Stomach (tissue), 9 donors: ENCODE results near the gene HRH1. TPM values are rescaled to one million over a fixed set of nuclear protein-coding genes. Genes with fewer than 3 reads are reported as not detected.

ENCODE experiments used
- DNase-seq, 2 donors: peaks; one replicate each; pipeline versions ENCODE4 v3.0.0 to v3.0.0-alpha.2; 2013 to 2019
- H3K27ac ChIP-seq, 5 donors: fragments of 200-600 bp in 4 of 5; sonication (generic) in 4 of 5; one replicate each; pipeline ENCODE4 v1.5.1; 2013 to 2019; ENCODE audit warnings: mild to moderate bottlenecking in 1 of 5, moderate library complexity in 1 of 5
- H3K27me3 ChIP-seq, 3 donors: fragments of 200-600 bp; sonication (generic); one replicate each; pipeline ENCODE4 v1.5.1; 2017 to 2019; ENCODE audit warnings: mixed run types in 1 of 3
- H3K36me3 ChIP-seq, 4 donors: fragments of 200-600 bp; sonication (generic); 1 replicate in 3 of 4; 2 replicates in 1 of 4; pipeline ENCODE4 v1.5.1; 2016 to 2019
- H3K4me1 ChIP-seq, 4 donors: fragments of 200-600 bp; sonication (generic); one replicate each; pipeline ENCODE4 v1.5.1; 2016 to 2019
- H3K4me3 ChIP-seq, 4 donors: fragments of 200-600 bp; sonication (generic) in 3 of 4; one replicate each; pipeline ENCODE4 v1.5.1; 2016 to 2019; ENCODE audit warnings: mild to moderate bottlenecking in 1 of 4
- H3K9me3 ChIP-seq, 4 donors: fragments of 200-600 bp; sonication (generic); one replicate each; pipeline ENCODE4 v1.5.1; 2016 to 2019
- CTCF ChIP-seq, 7 experiments: fragments of 450-650 bp in 4 of 7; fragments of 200-600 bp in 3 of 7; sonication (generic) in 3 of 7; IDR thresholded peaks; one replicate each; pipeline ENCODE4 v1.5.1; 2016 to 2019; ENCODE audit warnings: antibody characterized with exemption in 7 of 7, control low read depth in 2 of 7, mild to moderate bottlenecking in 1 of 7
- EP300 ChIP-seq: sonication (generic); formaldehyde crosslinking; IDR thresholded peaks from one replicate; pipeline ENCODE4 v1.6.1; 2017; ENCODE audit warnings: antibody characterized with exemption
- POLR2A ChIP-seq, 4 donors: fragments of 450-650 bp; IDR thresholded peaks; one replicate each; pipeline ENCODE4 v1.6.1; 2016; ENCODE audit warnings: antibody characterized with exemption in 4 of 4, control low read depth in 2 of 4, mild to moderate bottlenecking in 1 of 4, moderate library complexity in 1 of 4
- POLR2AphosphoS5 ChIP-seq, 3 donors: sonication (generic); formaldehyde crosslinking; IDR thresholded peaks; one replicate each; pipeline ENCODE4 v1.6.1; 2016; ENCODE audit warnings: antibody characterized with exemption in 3 of 3
- WGBS, 5 donors: extraction: QIAGEN DNeasy Blood & Tissue Kit in 3 of 5; methylation state at CpG; one replicate each; pipeline versions ENCODE4 v1.1.5 to v1.1.7; 2013 to 2018; 5-methylcytosine and 5-hydroxymethylcytosine counted together
- intact Hi-C: fragments of 100-400 bp; cut with DNase I; formaldehyde crosslinking; loops from one replicate; pipeline ENCODE4 v1.15.1; 2023; ENCODE audit warnings: low total_unique reads
- polyA plus RNA-seq, 3 donors: library from polyadenylated mRNA; stranded (reverse); fragments of 200-250 nt; gene quantifications; one replicate each; pipeline ENCODE4 v1.2.3, GENCODE V29; 2013
- total RNA-seq, 5 donors: library from RNA; depleted of rRNA; stranded (reverse); fragments of >200 nt; gene quantifications; one replicate each; pipeline versions ENCODE4 v1.1.0 to v1.2.3, GENCODE V29; 2014 to 2016
- donor health status: healthy with polysubstance abuse.
- donor health status: Bipolar disorder and iron deficiency.
- donor health status: healthy.

HRH1 gene
- total and polyA plus RNA-seq, 8 donors = under 0.01 to 5.0 (median 0.37) TPM; not detected in 1

DNA sequence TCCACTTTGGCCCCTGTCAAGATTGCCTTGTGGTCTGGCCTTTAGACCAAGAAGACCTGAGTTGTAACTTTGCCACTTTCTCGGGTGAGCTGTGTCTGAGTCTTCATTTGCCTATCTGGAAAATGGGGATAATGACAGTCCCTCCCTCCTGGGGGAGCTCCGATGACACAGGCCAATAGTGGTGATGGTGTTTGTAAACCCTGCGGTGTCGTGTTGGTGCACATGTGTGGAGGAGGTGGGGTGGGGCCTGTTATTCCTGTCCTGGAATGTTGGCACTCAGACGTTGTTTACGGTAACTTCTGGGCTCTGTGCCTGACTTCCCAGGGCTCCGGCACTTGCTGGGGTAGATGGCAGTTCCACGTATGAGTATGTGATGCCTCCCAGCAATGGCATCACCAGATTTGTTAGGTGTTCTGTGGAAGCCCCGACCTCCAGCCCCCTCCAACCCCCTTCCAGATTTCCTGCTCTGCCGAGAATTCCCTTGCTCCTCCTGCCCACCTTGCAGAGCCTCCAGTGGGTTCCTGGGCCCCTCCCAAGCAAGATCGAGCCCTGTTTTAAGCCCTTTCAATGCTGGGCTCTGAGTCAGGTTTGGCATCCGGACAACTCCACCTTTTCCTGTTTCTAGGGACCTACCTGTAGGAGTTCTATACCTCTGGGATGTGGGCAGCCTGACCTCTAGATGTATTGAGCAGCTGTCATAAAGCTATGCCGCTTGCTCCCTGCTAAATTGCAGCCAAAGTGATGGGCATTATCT, 31.4 kb downstream of the HRH1 start:
- WGBS, 5 donors = 19 to 31% (median 22%) methylated on average over 13 of the region's 13 CpGs
- peak; percentile 47 to 86 (median 73) for TF ChIP-seq POLR2AphosphoS5 (IDR thresholded peaks at IDR 0.05)
- no peak for TF ChIP-seq POLR2A (IDR thresholded peaks at IDR 0.05)
- Histone ChIP-seq H3K36me3 (no peaks in the 10 kb centered on the region), H3K9me3 (no peaks in the 10 kb centered on the region), H3K27ac (peak overlapping the region; percentile 44 to 76 (median 55)), H3K4me3 (no peak overlapping the region), H3K4me1 (peaks cover 13 to 26% (median 20%) of the 10 kb centered on the region in 4 donors), H3K27me3 (no peaks in the 10 kb centered on the region)
- DNase-seq = peak; percentile 75 to 77
- intact Hi-C loops = no loop called here

GRCh38 chr3:11186318-11186692, 32.0 kb downstream of the HRH1 start:
- intact Hi-C loops = no loop called here
- WGBS, 5 donors = 50 to 75% (median 56%) methylated on average over 1 of the region's 1 CpG
- Histone ChIP-seq H3K4me1 (peaks cover 13 to 26% (median 20%) of the 10 kb centered on the region in 4 donors), H3K9me3 (no peaks in the 10 kb centered on the region), H3K36me3 (no peaks in the 10 kb centered on the region), H3K27me3 (no peaks in the 10 kb centered on the region), H3K4me3 (no peak overlapping the region), H3K27ac (peak overlapping the region in 4 of 5 donors; percentile 48 to 76 (median 56))
- no peak for DNase-seq
- TF ChIP-seq POLR2A (IDR thresholded peaks at IDR 0.05) (no peak), POLR2AphosphoS5 (IDR thresholded peaks at IDR 0.05) (no peak), CTCF (IDR thresholded peaks at IDR 0.05) (no peak)

GRCh38 chr3:11186771-11187191, 32.5 kb downstream of the HRH1 start:
- intact Hi-C loops = no loop called here
- no peak for DNase-seq
- 43 to 62% (median 51%) methylated on average over 2 of the region's 2 CpGs for WGBS, 5 donors
- H3K4me3 ChIP-seq = no peak overlapping the region
- no peaks in the 10 kb centered on the region for H3K27me3 ChIP-seq
- H3K36me3 ChIP-seq = no peaks in the 10 kb centered on the region
- H3K4me1 ChIP-seq = peaks cover 13 to 26% (median 20%) of the 10 kb centered on the region in 4 donors
- H3K27ac ChIP-seq = peak overlapping the region in 3 of 5 donors; percentile 55 to 76 (median 56)
- TF ChIP-seq CTCF (IDR thresholded peaks at IDR 0.05) (no peak), POLR2A (IDR thresholded peaks at IDR 0.05) (no peak), EP300 (no peak), POLR2AphosphoS5 (IDR thresholded peaks at IDR 0.05) (no peak)
- H3K9me3 ChIP-seq = no peaks in the 10 kb centered on the region

GRCh38 chr3:11187681-11188080, 33.4 kb downstream of the HRH1 start:
- intact Hi-C loops = no loop called here
- H3K9me3 ChIP-seq = no peaks in the 10 kb centered on the region
- peaks cover 13 to 26% (median 20%) of the 10 kb centered on the region in 4 donors for H3K4me1 ChIP-seq
- H3K27ac ChIP-seq = no peak overlapping the region
- WGBS, 5 donors = 48 to 65% (median 56%) methylated on average over 3 of the region's 3 CpGs
- H3K4me3 ChIP-seq = no peak overlapping the region
- TF ChIP-seq CTCF (IDR thresholded peaks at IDR 0.05) (no peak), POLR2AphosphoS5 (IDR thresholded peaks at IDR 0.05) (no peak), POLR2A (IDR thresholded peaks at IDR 0.05) (no peak), EP300 (no peak)
- DNase-seq = no peak
- no peaks in the 10 kb centered on the region for H3K27me3 ChIP-seq
- H3K36me3 ChIP-seq = no peaks in the 10 kb centered on the region

DNA sequence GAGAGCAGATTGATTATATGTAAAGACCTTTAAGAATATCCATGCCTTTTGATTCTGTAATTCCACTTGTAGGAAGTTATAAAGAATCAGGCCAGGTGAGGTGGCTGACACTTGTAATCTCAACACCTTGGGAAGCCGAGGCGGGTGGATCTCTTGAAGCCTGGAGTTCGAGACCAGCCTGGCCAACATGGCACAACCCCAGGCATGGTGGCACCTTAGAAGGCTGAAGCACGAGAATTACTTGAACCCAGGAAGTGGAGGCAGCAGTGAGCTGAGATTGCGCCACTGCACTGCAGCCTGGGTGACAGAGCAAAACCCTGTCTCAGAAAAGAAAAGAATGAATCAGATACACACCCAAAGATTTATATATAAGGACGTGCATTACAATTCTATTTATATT, 33.9 kb downstream of the HRH1 start:
- no peak overlapping the region for H3K4me3 ChIP-seq
- H3K36me3 ChIP-seq = no peaks in the 10 kb centered on the region
- no peak overlapping the region for H3K27ac ChIP-seq
- no peak for DNase-seq
- peaks cover 13 to 26% (median 20%) of the 10 kb centered on the region in 4 donors for H3K4me1 ChIP-seq
- WGBS, 5 donors = 64 to 82% (median 68%) methylated on average over 6 of the region's 6 CpGs
- H3K27me3 ChIP-seq = no peaks in the 10 kb centered on the region
- intact Hi-C loops = no loop called here
- TF ChIP-seq CTCF (IDR thresholded peaks at IDR 0.05) (no peak), EP300 (no peak), POLR2AphosphoS5 (IDR thresholded peaks at IDR 0.05) (no peak), POLR2A (IDR thresholded peaks at IDR 0.05) (no peak)
- H3K9me3 ChIP-seq = peaks cover 0 to under 1% (median 0%) of the 10 kb centered on the region in 4 donors
